Mucosa of descending colon (tissue), 3 donors: ENCODE data around the gene SLIT1. TPM values are rescaled to one million over a fixed set of nuclear protein-coding genes. Genes with fewer than 3 reads are reported as not detected.

ENCODE experiments used
- ATAC-seq: fragments of 200-7000 bp; cut with Tn5 transposase; one replicate; pipeline ENCODE4 v1.9.1; 2020; ENCODE audit warnings: mild to moderate bottlenecking, moderate library complexity
- DNase-seq, 3 donors: peaks; one replicate each; pipeline ENCODE4 v3.0.0-alpha.2; 2020
- H3K36me3 ChIP-seq: fragments of 200-600 bp; one replicate; pipeline ENCODE4 v1.8.0; 2021; ENCODE audit warnings: low read depth, mild to moderate bottlenecking
- H3K4me1 ChIP-seq: fragments of 200-600 bp; one replicate; pipeline ENCODE4 v1.8.0; 2021; ENCODE audit warnings: low read depth, mild to moderate bottlenecking
- H3K4me3 ChIP-seq: fragments of 200-600 bp; one replicate; pipeline ENCODE4 v1.8.0; 2021; ENCODE audit warnings: mild to moderate bottlenecking
- H3K9me3 ChIP-seq: fragments of 200-600 bp; one replicate; pipeline ENCODE4 v1.8.0; 2021; ENCODE audit warnings: mild to moderate bottlenecking
- intact Hi-C, 2 donors: fragments of 100-400 bp; cut with DNase I in 1 of 2; cut with micrococcal nuclease in 1 of 2; formaldehyde crosslinking; loops; one replicate each; pipeline versions ENCODE4 v1.11.0 to v1.11.1; 2022; cut with DNase I, micrococcal nuclease
- total RNA-seq, 3 donors: library from RNA; stranded (reverse); fragmentation: NEBNext Ultra II Directional in 2 of 3; extraction: Animal tissue kit (Norgen Biotek cat#: 25700) in 2 of 3; gene quantifications; one replicate each; pipeline versions ENCODE4 v1.2.1 to v1.2.4, GENCODE V29; 2021 to 2023
- TF ChIP-seq, protein P1 (sequence below): fragments of 200-600 bp; IDR thresholded peaks from one replicate; pipeline ENCODE4 v1.8.0; 2022; ENCODE audit warnings: antibody characterized with exemption, mild to moderate bottlenecking
- donor health status: DM: no; HTN: no; CAD: no; lungs with moderate emphysema.
- donor health status: DM: no; HTN: no; CAD: no.
- donor health status: DM: no; HTN: yes; CAD: no.

The SLIT1 gene
- total RNA-seq, 3 donors from 2014 or later = 0.17 to 1.1 (median 0.24) TPM

DNA sequence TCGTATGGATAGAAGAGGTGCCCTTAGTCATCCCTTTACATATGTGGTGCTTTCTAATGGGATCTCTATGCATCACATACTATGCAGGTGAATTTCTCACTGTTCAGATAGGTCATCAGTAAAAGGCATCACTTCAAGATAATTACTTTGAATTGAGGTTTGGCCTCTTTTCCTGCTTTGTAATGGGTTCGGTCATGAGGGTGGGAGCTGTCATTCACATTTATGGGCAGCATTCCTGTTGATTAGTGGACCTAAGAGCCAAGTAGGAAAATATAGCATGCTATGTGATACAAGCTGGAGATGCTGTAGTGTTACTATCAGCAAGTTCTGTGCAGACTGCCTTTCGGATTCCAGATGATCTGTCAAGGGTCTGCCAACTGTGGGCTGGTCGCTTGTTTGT is 197.3 kb downstream of the SLIT1 start:
- DNase-seq (no peak), ATAC-seq (no peak)
- no peak overlapping the region for H3K4me3 ChIP-seq
- no peaks in the 10 kb centered on the region for H3K36me3 ChIP-seq
- H3K4me1 ChIP-seq = no peaks in the 10 kb centered on the region
- TF ChIP-seq, protein P1, sequence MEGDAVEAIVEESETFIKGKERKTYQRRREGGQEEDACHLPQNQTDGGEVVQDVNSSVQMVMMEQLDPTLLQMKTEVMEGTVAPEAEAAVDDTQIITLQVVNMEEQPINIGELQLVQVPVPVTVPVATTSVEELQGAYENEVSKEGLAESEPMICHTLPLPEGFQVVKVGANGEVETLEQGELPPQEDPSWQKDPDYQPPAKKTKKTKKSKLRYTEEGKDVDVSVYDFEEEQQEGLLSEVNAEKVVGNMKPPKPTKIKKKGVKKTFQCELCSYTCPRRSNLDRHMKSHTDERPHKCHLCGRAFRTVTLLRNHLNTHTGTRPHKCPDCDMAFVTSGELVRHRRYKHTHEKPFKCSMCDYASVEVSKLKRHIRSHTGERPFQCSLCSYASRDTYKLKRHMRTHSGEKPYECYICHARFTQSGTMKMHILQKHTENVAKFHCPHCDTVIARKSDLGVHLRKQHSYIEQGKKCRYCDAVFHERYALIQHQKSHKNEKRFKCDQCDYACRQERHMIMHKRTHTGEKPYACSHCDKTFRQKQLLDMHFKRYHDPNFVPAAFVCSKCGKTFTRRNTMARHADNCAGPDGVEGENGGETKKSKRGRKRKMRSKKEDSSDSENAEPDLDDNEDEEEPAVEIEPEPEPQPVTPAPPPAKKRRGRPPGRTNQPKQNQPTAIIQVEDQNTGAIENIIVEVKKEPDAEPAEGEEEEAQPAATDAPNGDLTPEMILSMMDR = no peak
- H3K9me3 ChIP-seq = no peaks in the 10 kb centered on the region
- intact Hi-C loops = no loop called here

DNA sequence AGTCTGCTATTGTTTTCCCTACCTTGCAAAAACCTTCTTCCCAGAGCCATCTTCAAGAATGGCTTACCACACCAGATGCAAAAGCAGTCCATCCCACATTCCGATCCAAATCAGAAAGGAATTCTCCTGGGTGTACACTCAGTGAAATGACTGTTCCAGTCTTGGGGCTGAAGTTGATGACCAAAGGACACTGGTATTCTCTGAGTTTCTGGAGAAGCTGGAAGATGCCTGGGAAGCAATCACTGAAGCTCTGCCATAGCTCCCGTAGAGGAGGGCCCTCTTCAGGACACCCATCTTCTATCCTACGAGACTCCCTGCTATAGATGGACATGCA is 197.9 kb downstream of the SLIT1 start:
- Histone ChIP-seq H3K4me3 (no peak overlapping the region), H3K9me3 (no peaks in the 10 kb centered on the region), H3K4me1 (no peaks in the 10 kb centered on the region), H3K36me3 (no peaks in the 10 kb centered on the region)
- TF ChIP-seq, protein P1 = no peak
- DNase-seq (no peak), ATAC-seq (no peak)
- intact Hi-C loops = no loop called here

DNA sequence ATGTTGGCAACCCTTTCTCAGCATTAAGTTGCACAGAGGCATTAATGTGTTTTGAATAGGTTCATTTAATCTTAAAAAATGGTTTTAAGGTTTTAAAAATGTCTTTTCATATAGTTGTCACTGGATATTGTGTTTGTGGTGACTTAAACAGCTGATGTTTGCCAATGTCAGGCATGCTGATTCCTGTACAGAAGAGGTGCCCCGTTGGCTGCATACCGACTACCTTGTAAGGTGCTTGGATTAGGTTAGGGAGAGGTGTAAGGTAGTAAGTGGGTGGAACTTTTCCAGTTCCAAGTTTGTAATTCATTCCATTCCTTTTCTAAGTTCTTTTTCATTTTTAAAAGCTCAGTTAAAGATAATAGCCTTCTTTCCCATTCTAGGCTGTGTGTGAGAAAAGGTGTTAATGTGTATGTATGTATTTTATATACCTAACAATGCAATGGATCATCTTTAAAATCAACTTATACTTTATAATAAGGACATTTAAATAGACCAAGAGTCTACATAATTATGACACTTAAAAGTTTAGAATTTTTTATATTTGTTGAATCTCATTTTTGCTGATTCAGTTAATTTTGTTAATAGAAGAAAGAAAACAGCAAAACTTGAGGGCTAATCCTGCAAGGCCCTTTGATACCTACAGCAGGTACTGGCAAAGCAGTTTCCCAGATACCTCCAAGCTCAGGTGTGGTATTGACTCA is 198.5 kb downstream of the SLIT1 start:
- no peaks in the 10 kb centered on the region for H3K9me3 ChIP-seq
- intact Hi-C loops = no loop called here
- DNase-seq (no peak), ATAC-seq (no peak)
- no peaks in the 10 kb centered on the region for H3K36me3 ChIP-seq
- TF ChIP-seq, protein P1 = no peak
- H3K4me1 ChIP-seq = no peaks in the 10 kb centered on the region
- H3K4me3 ChIP-seq = no peak overlapping the region

DNA sequence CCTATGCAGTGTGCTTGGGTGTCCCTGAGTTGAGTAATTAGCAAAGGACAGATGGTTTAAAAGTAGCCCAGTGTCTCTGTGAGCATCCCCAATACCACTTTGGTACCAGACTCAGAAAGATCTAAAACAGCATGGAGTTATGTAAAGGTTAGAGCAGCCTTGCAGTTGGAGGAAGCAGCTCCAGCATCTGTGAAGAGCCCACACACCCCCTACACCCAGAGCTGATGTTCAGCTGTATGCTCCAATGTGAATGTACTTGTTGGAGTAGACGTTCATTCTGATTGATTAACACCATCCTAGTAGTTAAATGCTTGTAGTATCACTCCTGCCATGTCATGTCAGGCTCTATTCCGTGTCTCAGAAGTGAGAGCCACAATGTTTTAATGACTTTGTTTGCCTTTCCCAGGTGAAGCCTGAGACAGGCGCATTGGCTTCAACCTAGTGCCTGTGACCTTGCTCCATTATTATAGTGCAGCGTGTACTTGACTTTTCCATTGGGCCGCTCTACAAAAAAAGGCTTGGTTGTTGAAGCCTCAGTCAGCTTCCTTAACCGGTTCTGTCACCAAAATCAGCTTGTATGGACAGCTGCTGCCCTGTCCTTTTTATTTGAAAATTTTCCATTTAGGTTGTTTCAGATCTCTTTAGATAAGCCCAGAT is 199.4 kb downstream of the SLIT1 start:
- ATAC-seq (no peak), DNase-seq (no peak)
- H3K36me3 ChIP-seq = no peaks in the 10 kb centered on the region
- H3K4me3 ChIP-seq = no peak overlapping the region
- intact Hi-C loops = no loop called here
- TF ChIP-seq, protein P1 = no peak
- no peaks in the 10 kb centered on the region for H3K4me1 ChIP-seq
- no peaks in the 10 kb centered on the region for H3K9me3 ChIP-seq

DNA sequence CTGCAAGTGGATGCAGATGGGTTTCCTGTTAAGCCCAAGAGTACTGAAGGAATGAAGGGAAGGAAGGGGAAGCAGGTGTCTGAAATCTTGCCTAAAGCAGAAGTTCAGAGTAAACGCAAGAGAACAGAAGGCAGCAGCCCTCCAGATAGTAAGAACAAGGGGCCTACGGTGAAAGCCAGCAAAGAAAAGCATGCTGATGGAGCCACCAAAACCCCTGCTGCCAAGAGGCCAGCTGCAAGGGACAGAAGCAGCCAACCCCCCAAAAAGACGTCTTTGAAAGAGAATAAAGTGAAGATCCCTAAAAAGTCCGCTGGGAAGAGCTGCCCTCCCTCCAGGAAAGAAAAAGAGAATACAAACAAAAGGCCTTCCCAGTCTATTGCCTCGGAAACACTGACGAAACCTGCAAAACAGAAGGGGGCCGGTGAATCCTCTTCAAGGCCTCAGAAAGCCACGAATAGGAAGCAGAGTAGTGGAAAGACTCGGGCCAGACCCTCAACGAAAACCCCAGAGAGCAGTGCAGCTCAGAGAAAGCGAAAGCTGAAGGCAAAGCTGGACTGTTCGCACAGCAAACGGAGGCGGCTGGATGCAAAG is 201.1 kb downstream of the SLIT1 start:
- H3K36me3 ChIP-seq = no peaks in the 10 kb centered on the region
- ATAC-seq (no peak), DNase-seq (no peak)
- TF ChIP-seq, protein P1 = no peak
- H3K9me3 ChIP-seq = no peaks in the 10 kb centered on the region
- no peaks in the 10 kb centered on the region for H3K4me1 ChIP-seq
- intact Hi-C loops = no loop called here
- H3K4me3 ChIP-seq = no peak overlapping the region
